ENCODE results near the gene TMEM59.
A peak's percentile ranks its signal among the peaks of the same experiment; 100 is the strongest.

GRCh38 chr1:54028306-54029251 is 24.4 kb downstream of the TMEM59 start:
- TF ChIP-seq GATA3 (IDR thresholded peaks at IDR 0.05; ENCODE audit: low read depth, low read length) = peak; percentile 93
- peak; percentile 94 for TF ChIP-seq GATA2 (IDR thresholded peaks at IDR 0.05; ENCODE audit: low read depth, low read length)
